GM21360 (cell line): ENCODE measurements around the gene CDH4.

Source experiments
- ATAC-seq: cut with Tn5 transposase; IDR thresholded peaks from one replicate; pipeline ENCODE4 v1.9.1; 2021; ENCODE audit warnings: mild to moderate bottlenecking, moderate library complexity; ENCODE audit not compliant: unreplicated experiment

Gene CDH4

DNA sequence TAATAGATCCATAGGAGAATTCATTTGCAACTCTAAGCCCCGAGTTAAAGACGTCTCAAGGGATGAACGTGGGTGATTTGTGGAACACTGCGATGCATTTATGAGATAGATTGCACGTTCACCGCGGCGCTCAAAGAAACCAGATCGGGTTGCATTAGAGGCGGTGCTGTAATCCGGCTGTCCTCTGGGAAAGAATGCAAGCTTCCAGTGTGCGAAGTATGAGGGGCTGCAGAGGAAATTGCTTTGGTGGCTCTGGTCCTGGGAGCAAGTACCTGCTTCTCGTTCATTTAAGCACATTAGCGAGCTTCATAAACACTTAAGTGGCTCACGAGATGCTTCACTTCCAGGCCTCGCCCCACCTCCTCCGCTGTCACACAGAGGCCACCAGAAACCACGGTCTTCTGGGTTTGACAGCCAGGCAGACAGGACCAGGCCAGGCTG, 182.3 kb downstream of the CDH4 start:
- ATAC-seq = no peak

DNA sequence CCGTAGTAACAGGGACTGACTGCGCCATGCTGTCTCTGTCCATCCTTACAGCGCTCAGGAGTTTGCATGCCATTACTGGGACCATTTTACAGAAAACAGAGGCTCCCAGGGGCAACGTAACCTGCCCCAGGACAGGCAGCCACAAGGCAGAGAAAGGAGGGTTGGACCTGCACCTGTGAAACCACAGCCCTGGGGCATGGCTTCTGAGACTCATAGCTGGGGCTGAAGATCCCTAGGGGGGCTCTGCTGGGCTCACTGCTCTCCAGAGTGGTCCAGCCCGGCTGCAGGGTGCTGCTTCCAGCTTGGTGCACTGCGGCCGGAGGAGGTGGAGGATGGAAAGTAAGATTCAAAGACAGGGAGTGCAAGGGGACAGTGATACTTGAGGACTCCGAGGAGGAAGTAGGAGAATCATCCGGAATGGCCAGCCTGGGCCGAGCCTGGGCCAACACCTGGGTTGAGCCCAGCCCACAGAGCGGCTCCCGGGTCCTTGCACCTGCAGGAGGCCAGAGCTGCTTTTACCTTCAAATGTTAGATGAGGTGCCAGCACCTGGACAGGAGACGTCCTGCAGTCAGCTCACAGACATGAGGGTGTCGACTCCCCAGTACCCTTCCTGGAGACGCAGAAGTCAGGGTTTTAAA, 183.2 kb downstream of the CDH4 start:
- ATAC-seq = no peak

DNA sequence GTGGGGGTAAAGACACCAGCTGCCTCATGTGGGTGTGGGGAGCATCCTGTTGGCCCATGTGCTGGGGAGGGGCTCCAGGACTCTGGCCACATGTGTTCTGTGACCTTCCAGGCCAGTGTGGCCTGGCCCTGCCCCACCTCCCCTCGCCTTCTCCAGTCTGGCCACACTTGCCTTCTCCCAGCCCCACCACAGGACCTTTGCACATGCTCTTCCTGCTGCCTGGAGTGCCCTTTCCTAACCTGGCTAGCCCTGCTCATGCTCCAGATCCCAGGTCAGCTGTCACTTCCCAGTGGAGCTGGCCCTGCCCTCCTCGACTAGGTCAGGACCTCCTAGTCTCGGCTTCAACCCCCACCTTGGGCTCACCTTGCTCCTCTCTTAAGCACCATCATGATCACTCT, 183.8 kb downstream of the CDH4 start:
- no peak for ATAC-seq

DNA sequence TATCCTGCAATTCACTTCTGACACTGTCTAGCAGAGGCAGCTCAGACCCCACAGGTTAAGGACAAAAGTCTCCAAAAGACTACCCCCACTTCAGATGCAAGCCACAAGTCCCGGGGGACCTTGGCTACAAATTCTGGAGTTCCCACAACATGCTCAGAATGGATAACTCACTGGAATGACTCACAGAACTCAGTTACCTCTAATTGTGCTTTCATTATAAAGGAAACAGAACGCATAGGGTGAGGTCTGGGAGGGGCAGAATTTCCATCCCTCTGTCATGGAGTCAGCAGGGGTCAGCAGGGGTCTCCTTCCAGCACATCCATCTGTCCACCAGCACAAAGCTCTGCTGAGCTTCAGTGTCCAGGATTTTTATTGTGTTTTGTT, 184.2 kb downstream of the CDH4 start:
- ATAC-seq = no peak

DNA sequence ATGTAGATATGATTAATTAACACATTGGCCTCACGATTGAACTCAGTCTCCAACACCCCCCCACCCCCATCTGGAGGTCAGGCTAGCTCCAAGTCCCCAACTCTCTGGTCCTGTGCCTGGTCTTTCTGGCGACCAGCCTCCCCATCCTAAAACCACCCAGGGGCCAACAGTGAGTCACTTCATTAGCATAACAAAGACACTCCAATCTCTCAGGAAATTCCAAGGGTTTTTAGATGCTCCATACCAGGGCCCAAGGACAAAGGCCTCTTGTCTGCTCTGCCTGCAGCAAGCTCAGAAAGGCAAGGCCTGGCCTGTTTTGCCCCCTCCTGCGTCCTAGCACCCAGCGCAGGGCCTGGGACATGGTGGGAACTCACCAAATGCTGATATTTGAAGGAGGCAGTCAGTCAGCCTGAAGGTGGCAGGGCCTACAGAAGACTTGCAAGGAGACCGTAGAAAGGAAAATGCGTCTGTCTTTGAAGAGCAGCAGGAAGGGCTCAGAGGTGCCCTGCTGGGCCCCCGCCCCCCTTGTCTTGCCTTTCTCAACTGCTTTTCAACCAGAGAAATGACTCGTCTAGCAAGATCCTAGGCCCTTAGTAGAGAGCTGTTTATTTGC, 184.7 kb downstream of the CDH4 start:
- ATAC-seq = no peak

DNA sequence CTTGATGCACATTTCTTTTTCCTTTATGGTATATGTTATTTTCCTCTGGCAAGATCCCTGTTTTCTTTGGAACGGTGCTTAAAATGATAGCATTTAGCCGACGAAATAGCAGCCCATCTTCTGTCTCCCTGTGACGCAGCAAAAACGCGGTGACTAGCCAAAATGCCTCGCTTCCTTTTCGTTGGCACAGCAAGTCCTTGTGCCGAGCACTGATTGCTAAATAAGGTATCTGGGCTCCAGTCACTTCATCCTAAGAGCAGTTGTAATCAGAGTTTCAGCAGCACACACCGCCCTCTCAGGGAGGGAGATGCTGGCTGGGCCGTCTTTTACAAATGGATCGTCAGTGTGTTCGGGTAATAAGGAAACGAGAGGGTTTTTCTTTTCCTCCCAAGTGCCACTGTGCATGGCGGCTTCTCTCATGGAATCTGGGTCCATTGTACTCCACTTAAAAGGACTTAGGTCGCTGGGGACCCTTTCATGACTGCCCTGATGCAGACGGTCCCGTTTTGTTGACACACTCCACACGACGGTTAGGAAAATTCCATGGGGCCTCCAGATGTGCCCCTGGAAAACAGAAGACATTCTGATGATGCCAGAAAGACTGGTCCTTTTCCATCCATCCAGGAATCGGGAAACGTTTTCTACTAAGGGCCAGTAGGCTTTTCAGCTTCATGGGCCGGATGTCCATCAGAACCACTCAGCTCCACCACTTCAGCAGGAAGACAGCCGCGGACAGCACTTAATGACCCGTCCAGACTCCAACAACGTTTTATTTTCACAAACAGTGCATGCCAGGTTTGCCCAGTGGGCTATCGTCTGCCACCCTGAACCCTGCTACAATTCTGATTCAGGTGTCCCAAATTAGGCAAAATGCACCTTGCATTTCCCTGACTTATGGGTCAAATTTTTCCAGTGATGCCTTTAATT, 185.5 kb downstream of the CDH4 start:
- no peak for ATAC-seq

DNA sequence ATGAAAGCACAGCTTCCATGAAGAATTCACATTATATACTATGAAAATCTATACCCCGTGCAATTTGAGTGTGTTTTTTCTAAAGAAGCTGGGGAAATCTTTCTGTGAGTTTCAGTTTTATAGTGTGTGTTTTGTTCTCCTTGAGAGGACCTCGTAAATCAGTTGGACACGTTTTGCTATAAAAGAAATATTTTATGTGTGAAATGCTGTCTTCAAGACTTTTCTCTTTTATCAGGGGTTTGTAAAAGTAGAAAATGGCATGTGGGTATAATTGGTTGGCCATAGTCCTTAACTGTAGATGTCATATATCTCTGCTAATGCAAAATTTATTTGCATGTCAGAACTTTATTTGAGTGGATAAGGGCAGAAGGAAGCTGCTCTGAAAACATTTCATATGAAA, 186.2 kb downstream of the CDH4 start:
- ATAC-seq = no peak

DNA sequence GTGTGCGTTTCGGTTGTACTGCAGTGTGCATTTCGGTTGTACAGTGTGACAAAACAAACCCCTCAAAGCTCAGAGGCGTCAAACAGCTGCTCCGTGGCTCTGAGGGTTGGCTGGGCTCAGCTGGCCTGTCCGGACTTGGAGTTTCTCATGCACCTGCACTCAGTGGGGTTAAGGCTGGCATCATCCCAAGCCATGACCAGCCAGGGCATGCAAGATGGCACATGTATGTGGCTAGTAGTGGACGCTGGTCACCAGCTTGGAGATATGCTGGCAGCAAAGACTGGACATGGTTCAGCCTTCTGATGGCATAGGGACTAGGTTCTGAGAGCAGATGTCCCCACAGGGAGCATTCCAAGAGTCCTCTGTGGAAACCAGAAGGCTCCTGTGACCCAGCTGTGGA, 187.2 kb downstream of the CDH4 start:
- ATAC-seq = no peak

DNA sequence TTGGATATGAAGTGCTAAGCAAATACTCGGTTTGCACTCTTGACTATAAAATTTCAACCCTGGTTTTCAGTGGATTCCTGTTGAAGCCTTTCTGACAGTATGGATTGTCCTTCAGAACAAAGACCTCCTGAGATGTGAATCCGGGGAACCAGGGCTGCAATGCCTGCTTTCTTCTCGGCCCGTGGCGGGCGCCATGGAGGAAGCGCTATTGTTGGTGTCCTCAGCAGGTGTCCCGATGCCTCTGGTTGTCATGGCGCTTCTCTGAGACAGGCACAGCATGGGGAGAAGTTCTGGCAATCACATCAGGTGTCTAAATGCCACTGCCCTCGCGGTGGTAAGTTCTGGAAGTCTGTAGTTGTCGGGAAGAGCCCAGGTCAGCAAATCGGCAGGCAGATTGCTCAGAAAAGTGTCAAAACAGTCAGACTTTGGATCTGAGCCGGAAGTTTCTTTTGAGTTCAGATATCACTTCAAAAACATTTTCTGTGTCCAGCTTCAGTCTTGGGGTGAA, 188.5 kb downstream of the CDH4 start:
- no peak for ATAC-seq

DNA sequence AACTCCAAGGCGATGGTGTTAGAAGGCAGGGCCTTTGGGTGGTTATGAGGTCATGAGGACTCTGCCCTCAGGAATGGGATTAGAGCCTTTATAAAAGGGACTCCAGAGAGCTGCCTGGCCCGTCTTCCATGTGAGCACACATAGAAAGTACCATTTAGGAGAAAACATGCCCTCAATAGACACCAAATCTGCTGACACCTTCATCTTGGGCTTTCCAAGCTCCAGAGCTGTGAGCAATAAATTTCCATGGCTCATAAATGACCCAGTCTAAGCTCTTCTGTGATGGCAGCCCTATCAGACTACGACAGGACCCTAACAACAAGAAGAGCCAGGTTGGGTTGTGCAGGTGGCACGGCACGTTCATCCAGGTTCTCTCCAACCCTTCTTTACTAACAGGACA, 189.5 kb downstream of the CDH4 start:
- no peak for ATAC-seq

DNA sequence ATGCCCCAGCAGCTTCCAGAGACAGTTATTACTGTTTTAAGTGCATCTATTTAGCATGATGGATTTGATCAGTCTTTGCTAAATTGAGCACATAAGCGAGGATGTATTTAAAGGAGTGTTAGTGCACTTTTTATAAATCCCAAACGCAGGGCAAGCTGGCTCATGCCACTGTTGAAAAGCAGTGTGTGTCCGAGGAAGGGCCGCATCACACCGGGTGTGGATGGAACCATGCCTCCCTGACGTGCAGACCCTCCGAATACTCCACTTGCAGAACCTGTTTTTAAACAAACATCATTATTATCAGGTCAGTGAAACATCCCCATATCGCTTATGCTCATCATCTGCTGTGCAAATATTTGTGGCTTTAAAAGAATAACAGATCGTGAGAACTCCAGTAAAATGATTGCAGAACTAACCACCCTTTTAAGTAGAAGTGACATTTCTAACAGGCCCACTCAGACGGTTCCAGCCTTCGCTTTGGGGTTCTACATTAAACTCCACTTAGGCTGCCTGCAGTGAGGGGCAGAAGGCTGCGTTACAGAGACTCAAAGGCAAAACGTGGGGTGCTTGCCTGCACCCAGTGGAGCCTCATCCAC, 190.1 kb downstream of the CDH4 start:
- ATAC-seq = no peak

DNA sequence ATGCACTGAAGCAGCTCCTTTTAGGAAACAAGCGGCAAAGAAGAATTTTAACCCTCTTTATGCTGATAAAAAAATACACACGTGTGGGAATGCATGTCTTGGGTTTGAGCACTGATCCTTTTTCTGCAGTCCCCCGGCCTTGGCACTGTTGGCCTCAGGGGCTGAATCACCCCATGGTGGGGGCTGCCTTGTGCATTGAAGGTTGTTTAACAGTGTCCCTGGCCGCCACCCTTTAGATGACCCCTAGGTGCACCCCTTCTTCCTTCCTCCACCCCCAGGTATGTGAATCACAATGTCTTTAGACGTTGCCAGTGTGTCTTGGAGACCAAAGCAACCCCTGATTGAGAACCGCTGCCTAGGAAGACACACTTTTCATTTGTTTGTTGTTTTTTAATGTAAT, 190.7 kb downstream of the CDH4 start:
- no peak for ATAC-seq

DNA sequence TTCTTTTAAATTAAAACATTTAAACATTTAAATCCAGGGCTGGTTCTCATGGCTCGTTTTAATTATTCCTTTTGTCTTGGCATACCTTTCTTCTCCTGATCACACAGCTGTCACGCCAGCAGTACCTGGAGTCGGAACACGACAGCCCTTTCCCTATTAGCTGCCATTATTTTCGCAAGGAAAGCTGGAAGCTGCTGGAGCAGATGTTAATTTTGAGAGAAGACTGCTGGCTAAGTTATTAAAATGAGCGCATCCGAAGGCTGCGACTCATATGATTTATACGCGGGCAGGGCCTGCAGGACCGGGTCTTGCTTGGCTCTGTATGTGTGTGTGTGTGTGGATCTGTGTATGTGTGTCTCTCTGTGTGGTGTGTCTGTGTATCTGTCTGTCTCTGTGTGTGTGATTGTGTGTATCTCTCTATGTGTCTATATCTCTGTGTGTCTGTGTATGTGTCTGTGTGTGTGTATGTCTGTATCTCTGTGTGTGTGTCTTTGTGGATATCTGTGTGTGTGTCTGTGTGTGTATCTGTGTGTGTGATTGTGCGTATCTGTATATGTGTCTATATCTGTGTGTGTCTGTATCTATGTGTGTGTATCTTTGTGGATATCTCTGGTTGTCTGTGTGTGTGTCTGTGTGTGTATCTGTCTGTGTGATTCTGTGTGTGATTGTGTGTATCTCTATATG, 191.5 kb downstream of the CDH4 start:
- no peak for ATAC-seq

DNA sequence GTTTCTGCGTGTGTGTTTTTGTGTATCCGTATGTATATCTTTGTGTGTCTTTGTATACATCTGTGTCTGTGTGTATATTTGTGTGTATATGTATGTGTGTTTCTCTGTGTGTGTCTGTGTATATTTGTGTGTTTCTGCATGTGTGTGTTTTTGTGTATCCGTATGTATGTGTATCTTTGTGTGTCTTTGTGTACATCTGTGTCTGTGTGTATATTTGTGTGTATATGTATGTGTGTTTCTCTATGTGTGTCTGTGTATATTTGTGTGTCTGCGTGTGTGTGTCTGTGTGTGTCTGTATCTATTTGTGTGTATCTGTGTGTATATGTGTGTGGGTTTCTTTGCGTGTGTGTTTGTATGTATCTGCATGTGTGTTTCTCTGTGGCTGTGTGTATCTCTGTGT, 192.6 kb downstream of the CDH4 start:
- no peak for ATAC-seq

DNA sequence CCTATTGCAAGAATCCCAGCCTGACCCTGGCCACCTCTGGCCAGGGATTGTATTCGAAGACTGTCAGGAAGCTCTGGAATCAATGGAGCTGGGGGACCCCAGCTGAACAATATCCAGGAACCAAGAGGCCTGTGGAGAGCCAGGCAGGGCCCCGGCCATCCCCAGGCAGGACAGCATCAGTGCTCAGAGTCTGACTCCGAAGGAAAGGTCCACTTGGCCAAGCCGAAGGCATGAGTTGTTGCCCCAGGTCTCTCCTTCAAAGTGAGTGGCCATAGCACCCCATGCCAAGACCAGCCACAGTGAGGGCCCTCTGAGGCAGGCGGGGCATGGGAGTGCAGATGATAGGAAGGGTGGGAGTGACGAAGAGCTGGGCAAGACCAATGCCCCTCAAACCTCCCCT, 193.1 kb downstream of the CDH4 start:
- ATAC-seq = no peak

DNA sequence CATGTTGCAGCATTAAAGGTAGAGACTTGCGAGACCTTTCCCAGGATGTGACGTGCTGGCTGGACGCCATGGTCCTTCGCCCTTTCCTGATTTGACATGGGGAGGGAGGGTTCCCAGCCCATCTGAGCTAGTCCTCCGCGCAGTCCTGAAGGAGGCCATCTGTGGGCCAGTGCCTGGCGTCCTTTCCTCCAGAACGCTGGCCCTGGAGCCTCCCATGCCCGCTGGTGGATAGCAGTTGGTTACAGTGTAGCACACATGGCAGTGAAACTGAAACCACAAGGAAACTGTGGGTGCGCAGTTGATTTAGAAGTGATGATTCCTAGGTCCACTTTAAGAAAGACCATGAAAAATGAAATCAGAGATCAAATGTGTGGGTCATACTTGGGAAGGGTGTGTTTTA, 193.7 kb downstream of the CDH4 start:
- no peak for ATAC-seq

DNA sequence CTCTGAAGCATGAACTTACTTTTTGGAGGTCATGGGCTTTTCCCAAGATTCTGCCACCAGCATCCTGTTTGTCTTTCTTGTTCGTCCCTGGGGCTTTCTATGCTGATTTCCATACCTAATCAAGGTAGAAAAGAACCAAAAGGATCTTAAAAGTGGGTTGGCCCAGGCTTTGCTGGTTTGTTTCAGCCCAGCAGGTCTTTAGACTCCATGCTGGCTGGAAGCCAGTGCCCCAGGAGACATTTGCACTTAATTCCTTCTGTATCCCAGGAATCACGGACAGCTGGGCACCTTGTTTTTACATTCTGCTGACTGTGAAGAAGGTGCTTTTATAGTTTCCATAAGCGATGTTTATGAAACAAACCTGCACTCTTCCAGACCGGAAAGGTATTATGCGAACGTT, 195.9 kb downstream of the CDH4 start:
- ATAC-seq = no peak

DNA sequence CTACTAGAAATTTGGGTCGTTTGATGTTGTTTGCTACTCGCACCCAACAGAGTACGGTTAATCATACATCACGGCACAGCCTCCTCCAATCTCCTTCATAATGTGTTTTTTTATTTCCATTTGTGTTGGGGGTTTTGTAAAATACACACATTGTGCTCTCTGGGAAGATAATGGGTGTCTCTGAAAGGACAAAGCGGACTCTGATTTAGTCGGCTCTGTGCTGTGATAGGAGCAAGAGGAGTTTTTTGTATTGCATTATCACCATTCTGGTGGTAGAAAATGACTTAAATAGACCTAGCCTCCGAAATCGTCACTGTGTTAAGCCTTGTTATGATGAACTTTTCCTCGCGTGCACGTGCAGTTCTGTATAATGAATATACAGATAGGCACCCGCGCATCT, 196.3 kb downstream of the CDH4 start:
- ATAC-seq = no peak

DNA sequence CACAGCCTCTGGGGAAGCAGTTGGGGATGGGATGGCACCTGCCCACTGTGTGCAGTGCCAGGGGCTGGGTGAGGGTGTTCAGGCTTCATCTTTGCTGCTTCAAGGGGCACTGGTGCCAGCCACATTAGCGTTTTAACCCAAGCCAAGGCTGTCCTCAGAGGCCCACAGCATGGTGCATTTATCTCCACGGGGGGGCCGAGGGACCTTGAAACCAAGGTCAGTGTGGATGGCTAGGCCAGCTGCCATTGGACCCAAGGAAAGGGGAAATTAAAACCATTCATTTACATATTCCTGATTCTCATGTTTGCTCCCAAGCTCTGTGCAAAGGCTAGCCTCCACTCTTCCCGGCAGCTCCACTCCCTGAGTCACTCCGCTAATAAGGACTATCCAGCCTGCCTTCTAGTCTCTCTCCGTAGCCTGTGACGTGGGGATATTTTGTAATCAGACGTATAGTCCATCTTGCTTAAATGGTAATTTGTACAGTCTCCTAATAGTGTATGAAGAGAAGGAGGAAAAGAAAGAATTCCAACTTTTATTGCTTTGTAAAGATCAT, 197.1 kb downstream of the CDH4 start:
- ATAC-seq = no peak

DNA sequence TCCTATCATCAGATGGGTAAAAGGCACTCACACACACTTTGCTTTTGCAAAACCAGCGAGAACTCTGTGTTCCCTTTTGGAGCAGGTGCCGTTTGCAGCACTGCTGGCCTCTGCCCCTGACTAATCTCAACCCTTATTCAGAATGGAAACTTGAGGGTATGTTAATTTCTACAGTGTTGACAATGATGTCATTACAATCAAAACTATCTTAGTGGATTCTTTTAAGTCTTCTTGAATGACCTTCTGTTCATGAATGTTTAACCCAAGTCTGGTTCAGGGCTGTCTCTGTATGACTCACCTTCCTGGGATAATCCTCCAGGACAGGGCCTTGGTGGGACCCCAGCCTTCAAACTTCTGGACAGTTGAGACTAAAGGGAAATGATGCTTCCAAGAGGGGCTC, 197.9 kb downstream of the CDH4 start:
- ATAC-seq = no peak

DNA sequence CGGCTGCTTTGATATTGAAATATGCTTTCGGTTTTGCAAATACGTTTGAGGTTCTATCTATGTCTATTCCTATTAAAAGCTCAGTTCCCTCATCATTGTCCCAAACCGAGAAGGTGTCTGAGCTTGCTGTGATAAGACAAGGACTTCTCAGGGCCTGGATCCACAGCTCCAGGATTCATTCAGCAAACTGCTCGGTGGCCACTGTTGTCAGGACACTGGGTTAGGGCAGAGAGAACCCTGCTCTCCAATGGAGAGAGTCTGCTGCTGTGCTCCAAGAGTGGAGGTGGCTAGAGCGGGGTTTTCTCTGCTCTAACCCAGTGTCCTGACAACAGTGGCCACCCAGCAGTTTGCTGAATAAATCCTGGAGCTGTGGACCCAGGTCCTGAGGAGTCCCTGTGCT, 198.5 kb downstream of the CDH4 start:
- ATAC-seq = no peak
